SK-N-SH (cell line): Measurements from ENCODE around the gene WFIKKN1. TPM values are rescaled to one million over a fixed set of nuclear protein-coding genes. Genes with fewer than 3 reads are reported as not detected.

Experiments used
- CTCF ChIA-PET: fragments of 300-600, 350-600 bp; formaldehyde crosslinking; extraction: SDS; loops from one replicate; lab custom pipeline; 2021; lab: Yijun Ruan, JAX
- POLR2A ChIA-PET: fragments of 350-600 bp; sonication (Branson Sonifier 250); formaldehyde crosslinking; extraction: SDS; loops from one replicate; lab custom pipeline; 2020; ENCODE audit warnings: antibody characterized with exemption, inconsistent platforms; lab: Yijun Ruan, JAX
- DNase-seq: peaks from one replicate; pipeline ENCODE4 v3.0.0; 2012
- H2AFZ ChIP-seq: fragments of 200-600 bp; sonication (generic); 2 replicates; pipeline ENCODE4 v1.8.1; 2016; ENCODE audit warnings: antibody characterized with exemption, mild to moderate bottlenecking, low read depth
- H3F3A ChIP-seq: fragments of 200-600 bp; sonication (generic); replicated peaks from 2 replicates; pipeline ENCODE3; 2016; ENCODE audit warnings: antibody characterized with exemption, mild to moderate bottlenecking; ENCODE audit not compliant: insufficient read depth
- H3K27ac ChIP-seq, 2 experiments: fragments of 200-500 bp in 1 of 2; fragments of 200-600 bp in 1 of 2; sonication (Bioruptor generic) in 1 of 2; sonication (generic), shearing (Covaris generic) in 1 of 2; 2 replicates each; pipeline versions ENCODE4 v1.5.1 to v1.6.1; 2014 to 2016; ENCODE audit warnings: low read depth in 2 of 2, inconsistent platforms in 1 of 2, low read length in 1 of 2, mild to moderate bottlenecking in 1 of 2, mixed read lengths in 1 of 2
- H3K27me3 ChIP-seq: fragments of 200-600 bp; sonication (generic), shearing (Covaris generic); 2 replicates; pipeline ENCODE4 v1.6.1; 2016; ENCODE audit warnings: mixed run types; ENCODE audit not compliant: insufficient read depth
- H3K36me3 ChIP-seq, 2 experiments: fragments of 200-500 bp in 1 of 2; fragments of 200-600 bp in 1 of 2; sonication (Bioruptor generic) in 1 of 2; sonication (generic) in 1 of 2; replicated peaks in 1 of 2; 2 replicates each; pipeline versions ENCODE3 to v1.5.1; 2014 to 2016; ENCODE audit warnings: low read length in 1 of 2, mild to moderate bottlenecking in 1 of 2; ENCODE audit not compliant: insufficient read depth in 2 of 2, control insufficient read depth in 1 of 2
- H3K4me1 ChIP-seq, 2 experiments: fragments of 200-500 bp in 1 of 2; fragments of 200-600 bp in 1 of 2; sonication (Bioruptor generic) in 1 of 2; sonication (generic), shearing (Covaris generic) in 1 of 2; 2 replicates each; pipeline versions ENCODE4 v1.5.1 to v1.6.1; 2014 to 2016; ENCODE audit warnings: low read depth in 1 of 2, low read length in 1 of 2, mixed run types in 1 of 2; ENCODE audit not compliant: insufficient read depth in 2 of 2, control insufficient read depth in 1 of 2
- H3K4me2 ChIP-seq: fragments of 200-600 bp; sonication (generic), shearing (Covaris generic); 2 replicates; pipeline ENCODE4 v1.6.1; 2017; ENCODE audit warnings: mixed run types
- H3K4me3 ChIP-seq, 2 experiments: fragments of 200-500 bp in 1 of 2; fragments of 200-600 bp in 1 of 2; sonication (Bioruptor generic) in 1 of 2; sonication (generic), shearing (Covaris generic) in 1 of 2; 2 replicates each; pipeline versions ENCODE4 v1.5.1 to v1.8.1; 2014 to 2016; ENCODE audit warnings: low read depth in 2 of 2, inconsistent platforms in 1 of 2, low read length in 1 of 2, mild to moderate bottlenecking in 1 of 2, mixed read lengths in 1 of 2, moderate library complexity in 1 of 2
- H3K79me2 ChIP-seq: fragments of 200-600 bp; sonication (generic); 2 replicates; pipeline ENCODE4 v1.8.1; 2017; ENCODE audit warnings: mild to moderate bottlenecking; ENCODE audit not compliant: insufficient read depth
- H3K9ac ChIP-seq: fragments of 200-600 bp; sonication (generic); 2 replicates; pipeline ENCODE4 v1.6.1; 2017; ENCODE audit warnings: mixed run types
- H3K9me2 ChIP-seq: fragments of 200-600 bp; sonication (generic); 2 replicates; pipeline ENCODE4 v1.6.1; 2017; ENCODE audit warnings: mixed run types
- H3K9me3 ChIP-seq: fragments of 200-600 bp; sonication (generic); 2 replicates; pipeline ENCODE4 v1.6.1; 2017; ENCODE audit warnings: mixed run types, mild to moderate bottlenecking, moderate library complexity
- H4K20me1 ChIP-seq: fragments of 200-600 bp; sonication (generic); 2 replicates; pipeline ENCODE4 v1.6.1; 2017; ENCODE audit warnings: mild to moderate bottlenecking, mixed run types; ENCODE audit not compliant: insufficient read depth
- CHD2 ChIP-seq: fragments of 150-350 bp; IDR thresholded peaks from 2 replicates; pipeline ENCODE4 v1.6.1; 2018; ENCODE audit warnings: low read length; ENCODE audit not compliant: partially characterized antibody
- ELF1 ChIP-seq: IDR thresholded peaks from 2 replicates; pipeline ENCODE4 v1.4.0; 2012
- EP300 ChIP-seq, 2 experiments: IDR thresholded peaks; 2 replicates each; pipeline versions ENCODE4 v1.4.0 to v1.6.1; 2012; ENCODE audit warnings: borderline replicate concordance in 1 of 2, low read depth in 1 of 2, low read length in 1 of 2
- EZH2phosphoT487 ChIP-seq: fragments of 200-600 bp; sonication (generic); IDR thresholded peaks from 2 replicates; pipeline ENCODE4 v1.6.1; 2017; ENCODE audit warnings: low read depth, mixed run types, mild to moderate bottlenecking, antibody characterized with exemption, moderate library complexity, borderline replicate concordance
- GABPA ChIP-seq: IDR thresholded peaks from 2 replicates; pipeline ENCODE4 v1.4.0; 2012; ENCODE audit warnings: low read depth, mild to moderate bottlenecking
- MEF2A ChIP-seq: IDR thresholded peaks from 2 replicates; pipeline ENCODE4 v1.4.0; 2012; ENCODE audit warnings: low read depth, borderline replicate concordance
- NFIC ChIP-seq: IDR thresholded peaks from 2 replicates; pipeline ENCODE4 v1.4.0; 2012; ENCODE audit warnings: borderline replicate concordance
- NRF1 ChIP-seq: IDR thresholded peaks from 2 replicates; pipeline ENCODE4 v1.6.1; 2012; ENCODE audit warnings: low read depth, mild to moderate bottlenecking, low read length
- RAD21 ChIP-seq: IDR thresholded peaks from 2 replicates; pipeline ENCODE4 v1.6.1; 2012; ENCODE audit warnings: mild to moderate bottlenecking, low read length
- RFX5 ChIP-seq: IDR thresholded peaks from 2 replicates; pipeline ENCODE4 v1.6.1; 2012; ENCODE audit warnings: mild to moderate bottlenecking, improper control_type of control experiment, low read length
- RXRA ChIP-seq: IDR thresholded peaks from 2 replicates; pipeline ENCODE4 v1.4.0; 2012; ENCODE audit warnings: low read depth, mild to moderate bottlenecking, borderline replicate concordance
- SMC3 ChIP-seq: IDR thresholded peaks from 2 replicates; pipeline ENCODE4 v1.6.1; 2012; ENCODE audit warnings: low read depth, low read length, improper control_type of control experiment
- TCF12 ChIP-seq: IDR thresholded peaks from 2 replicates; pipeline ENCODE4 v1.4.0; 2012
- TEAD4 ChIP-seq: IDR thresholded peaks from 2 replicates; pipeline ENCODE4 v1.4.0; 2012; ENCODE audit warnings: mild to moderate bottlenecking, borderline replicate concordance; ENCODE audit not compliant: insufficient read depth
- YY1 ChIP-seq: IDR thresholded peaks from 2 replicates; pipeline ENCODE4 v1.4.0; 2012; ENCODE audit warnings: low read depth, mild to moderate bottlenecking
- WGBS: methylation state at CpG from one replicate; pipeline ENCODE4 v1.1.6; 2017; ENCODE audit warnings: low lambda C conversion rate; 5-methylcytosine and 5-hydroxymethylcytosine counted together
- polyA plus RNA-seq, 3 experiments: library from polyadenylated mRNA; depleted of rRNA; stranded (reverse); fragments of >200 nt; gene quantifications; 2 replicates each; pipeline ENCODE4 v1.2.3, GENCODE V29; 2012
- TF ChIP-seq, protein P1 (sequence below): fragments of 150-350 bp; IDR thresholded peaks from 2 replicates; pipeline ENCODE4 v1.6.1; 2017; ENCODE audit warnings: antibody characterized with exemption, low read length, low read depth, borderline replicate concordance
- TF ChIP-seq, protein P2 (sequence below): IDR thresholded peaks from 2 replicates; pipeline ENCODE4; 2012
- TF ChIP-seq, protein P3 (sequence below): IDR thresholded peaks from 2 replicates; pipeline ENCODE4 v1.4.0; 2012; ENCODE audit warnings: low read depth, borderline replicate concordance
- TF ChIP-seq, protein P4 (sequence below): IDR thresholded peaks from 2 replicates; pipeline ENCODE4 v1.6.1; 2012; ENCODE audit warnings: mild to moderate bottlenecking, low read depth, low read length, moderate library complexity
- TF ChIP-seq, protein P5 (sequence below): IDR thresholded peaks from 2 replicates; pipeline ENCODE4 v1.4.0; 2012; ENCODE audit warnings: low read depth, borderline replicate concordance
- TF ChIP-seq, protein P6 (sequence below): fragments of 150-350 bp; IDR thresholded peaks from 2 replicates; pipeline ENCODE4 v1.6.1; 2016; ENCODE audit warnings: mild to moderate bottlenecking, low read depth, low read length
- TF ChIP-seq, protein P7 (sequence below): IDR thresholded peaks from 2 replicates; pipeline ENCODE4 v1.4.0; 2012; ENCODE audit warnings: low read depth

Gene WFIKKN1
- polyA plus RNA-seq, 1 of the 3 experiments (the other 2 are of a cell fraction), result 0.16 TPM

DNA sequence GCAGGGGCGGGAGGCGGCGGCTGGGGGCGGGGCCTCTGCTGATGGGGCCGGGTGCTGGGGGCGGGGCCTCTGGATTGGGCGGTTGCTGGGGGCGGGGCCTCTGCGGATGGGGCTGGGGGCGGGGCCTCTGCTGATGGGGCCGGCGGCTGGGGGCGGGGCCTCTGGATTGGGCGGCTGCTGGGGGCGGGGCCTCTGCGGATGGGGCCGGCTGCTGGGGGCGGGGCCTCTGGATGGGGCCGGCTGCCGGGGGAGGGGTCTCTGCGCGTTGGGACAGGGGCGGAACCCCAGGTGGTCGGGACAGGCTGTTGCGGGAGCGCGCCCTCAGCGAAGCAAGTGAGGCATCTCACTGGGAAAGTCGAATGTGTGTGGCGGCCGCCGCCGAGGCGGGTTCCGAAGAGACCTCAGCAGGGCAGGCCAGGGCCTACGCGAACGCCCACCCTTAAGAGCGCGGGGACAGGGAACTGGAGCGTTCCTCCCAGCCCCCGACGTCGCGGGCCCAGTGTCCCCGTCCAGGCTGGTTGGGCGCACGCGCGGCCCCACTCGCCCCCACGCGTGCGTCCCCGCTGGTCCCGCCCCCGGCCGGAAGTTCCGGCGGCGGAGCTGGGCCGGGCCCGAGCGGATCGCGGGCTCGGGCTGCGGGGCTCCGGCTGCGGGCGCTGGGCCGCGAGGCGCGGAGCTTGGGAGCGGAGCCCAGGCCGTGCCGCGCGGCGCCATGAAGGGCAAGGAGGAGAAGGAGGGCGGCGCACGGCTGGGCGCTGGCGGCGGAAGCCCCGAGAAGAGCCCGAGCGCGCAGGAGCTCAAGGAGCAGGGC is 49.2 kb downstream of the WFIKKN1 start, which contains the start of gene STUB1:
STUB1 (plus strand) TSS at position 597 of the 811 bp plus-strand sequence; CDS start at position 713, 116 bp downstream.
- WGBS, result 2% methylated on average over 20 of the region's 91 CpGs
- DNase-seq, result peak; percentile 96
- TF ChIP-seq TEAD4 (no peak), RXRA (no peak), NFIC (no peak), NRF1 (peak; percentile 75), ELF1 (no peak), RAD21 (no peak), CHD2 (peak; percentile 22), GABPA (peak; percentile 79), MEF2A (no peak), YY1 (no peak), RFX5 (no peak), TCF12 (no peak), SMC3 (no peak), EP300 (IDR thresholded peaks at IDR 0.05; ENCODE audit: borderline replicate concordance in 1 of 2, low read depth in 1 of 2, low read length in 1 of 2) (peak in 1 of 2 experiments; percentile 34; a peak in 1 of 4 replicates), EZH2phosphoT487 (no peak)
- TF ChIP-seq, protein P1, sequence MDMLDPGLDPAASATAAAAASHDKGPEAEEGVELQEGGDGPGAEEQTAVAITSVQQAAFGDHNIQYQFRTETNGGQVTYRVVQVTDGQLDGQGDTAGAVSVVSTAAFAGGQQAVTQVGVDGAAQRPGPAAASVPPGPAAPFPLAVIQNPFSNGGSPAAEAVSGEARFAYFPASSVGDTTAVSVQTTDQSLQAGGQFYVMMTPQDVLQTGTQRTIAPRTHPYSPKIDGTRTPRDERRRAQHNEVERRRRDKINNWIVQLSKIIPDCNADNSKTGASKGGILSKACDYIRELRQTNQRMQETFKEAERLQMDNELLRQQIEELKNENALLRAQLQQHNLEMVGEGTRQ, result no peak
- TF ChIP-seq, protein P2, sequence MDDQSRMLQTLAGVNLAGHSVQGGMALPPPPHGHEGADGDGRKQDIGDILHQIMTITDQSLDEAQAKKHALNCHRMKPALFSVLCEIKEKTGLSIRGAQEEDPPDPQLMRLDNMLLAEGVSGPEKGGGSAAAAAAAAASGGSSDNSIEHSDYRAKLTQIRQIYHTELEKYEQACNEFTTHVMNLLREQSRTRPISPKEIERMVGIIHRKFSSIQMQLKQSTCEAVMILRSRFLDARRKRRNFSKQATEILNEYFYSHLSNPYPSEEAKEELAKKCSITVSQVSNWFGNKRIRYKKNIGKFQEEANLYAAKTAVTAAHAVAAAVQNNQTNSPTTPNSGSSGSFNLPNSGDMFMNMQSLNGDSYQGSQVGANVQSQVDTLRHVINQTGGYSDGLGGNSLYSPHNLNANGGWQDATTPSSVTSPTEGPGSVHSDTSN, result peak; percentile 22; the same call in 1 of the 2 replicates
- TF ChIP-seq, protein P3, sequence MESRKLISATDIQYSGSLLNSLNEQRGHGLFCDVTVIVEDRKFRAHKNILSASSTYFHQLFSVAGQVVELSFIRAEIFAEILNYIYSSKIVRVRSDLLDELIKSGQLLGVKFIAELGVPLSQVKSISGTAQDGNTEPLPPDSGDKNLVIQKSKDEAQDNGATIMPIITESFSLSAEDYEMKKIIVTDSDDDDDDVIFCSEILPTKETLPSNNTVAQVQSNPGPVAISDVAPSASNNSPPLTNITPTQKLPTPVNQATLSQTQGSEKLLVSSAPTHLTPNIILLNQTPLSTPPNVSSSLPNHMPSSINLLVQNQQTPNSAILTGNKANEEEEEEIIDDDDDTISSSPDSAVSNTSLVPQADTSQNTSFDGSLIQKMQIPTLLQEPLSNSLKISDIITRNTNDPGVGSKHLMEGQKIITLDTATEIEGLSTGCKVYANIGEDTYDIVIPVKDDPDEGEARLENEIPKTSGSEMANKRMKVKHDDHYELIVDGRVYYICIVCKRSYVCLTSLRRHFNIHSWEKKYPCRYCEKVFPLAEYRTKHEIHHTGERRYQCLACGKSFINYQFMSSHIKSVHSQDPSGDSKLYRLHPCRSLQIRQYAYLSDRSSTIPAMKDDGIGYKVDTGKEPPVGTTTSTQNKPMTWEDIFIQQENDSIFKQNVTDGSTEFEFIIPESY, result no peak
- TF ChIP-seq, protein P4, sequence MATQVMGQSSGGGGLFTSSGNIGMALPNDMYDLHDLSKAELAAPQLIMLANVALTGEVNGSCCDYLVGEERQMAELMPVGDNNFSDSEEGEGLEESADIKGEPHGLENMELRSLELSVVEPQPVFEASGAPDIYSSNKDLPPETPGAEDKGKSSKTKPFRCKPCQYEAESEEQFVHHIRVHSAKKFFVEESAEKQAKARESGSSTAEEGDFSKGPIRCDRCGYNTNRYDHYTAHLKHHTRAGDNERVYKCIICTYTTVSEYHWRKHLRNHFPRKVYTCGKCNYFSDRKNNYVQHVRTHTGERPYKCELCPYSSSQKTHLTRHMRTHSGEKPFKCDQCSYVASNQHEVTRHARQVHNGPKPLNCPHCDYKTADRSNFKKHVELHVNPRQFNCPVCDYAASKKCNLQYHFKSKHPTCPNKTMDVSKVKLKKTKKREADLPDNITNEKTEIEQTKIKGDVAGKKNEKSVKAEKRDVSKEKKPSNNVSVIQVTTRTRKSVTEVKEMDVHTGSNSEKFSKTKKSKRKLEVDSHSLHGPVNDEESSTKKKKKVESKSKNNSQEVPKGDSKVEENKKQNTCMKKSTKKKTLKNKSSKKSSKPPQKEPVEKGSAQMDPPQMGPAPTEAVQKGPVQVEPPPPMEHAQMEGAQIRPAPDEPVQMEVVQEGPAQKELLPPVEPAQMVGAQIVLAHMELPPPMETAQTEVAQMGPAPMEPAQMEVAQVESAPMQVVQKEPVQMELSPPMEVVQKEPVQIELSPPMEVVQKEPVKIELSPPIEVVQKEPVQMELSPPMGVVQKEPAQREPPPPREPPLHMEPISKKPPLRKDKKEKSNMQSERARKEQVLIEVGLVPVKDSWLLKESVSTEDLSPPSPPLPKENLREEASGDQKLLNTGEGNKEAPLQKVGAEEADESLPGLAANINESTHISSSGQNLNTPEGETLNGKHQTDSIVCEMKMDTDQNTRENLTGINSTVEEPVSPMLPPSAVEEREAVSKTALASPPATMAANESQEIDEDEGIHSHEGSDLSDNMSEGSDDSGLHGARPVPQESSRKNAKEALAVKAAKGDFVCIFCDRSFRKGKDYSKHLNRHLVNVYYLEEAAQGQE, result no peak; the same call in 1 of the 2 replicates
- TF ChIP-seq, protein P5, sequence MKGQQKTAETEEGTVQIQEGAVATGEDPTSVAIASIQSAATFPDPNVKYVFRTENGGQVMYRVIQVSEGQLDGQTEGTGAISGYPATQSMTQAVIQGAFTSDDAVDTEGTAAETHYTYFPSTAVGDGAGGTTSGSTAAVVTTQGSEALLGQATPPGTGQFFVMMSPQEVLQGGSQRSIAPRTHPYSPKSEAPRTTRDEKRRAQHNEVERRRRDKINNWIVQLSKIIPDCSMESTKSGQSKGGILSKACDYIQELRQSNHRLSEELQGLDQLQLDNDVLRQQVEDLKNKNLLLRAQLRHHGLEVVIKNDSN, result no peak
- TF ChIP-seq, protein P6, sequence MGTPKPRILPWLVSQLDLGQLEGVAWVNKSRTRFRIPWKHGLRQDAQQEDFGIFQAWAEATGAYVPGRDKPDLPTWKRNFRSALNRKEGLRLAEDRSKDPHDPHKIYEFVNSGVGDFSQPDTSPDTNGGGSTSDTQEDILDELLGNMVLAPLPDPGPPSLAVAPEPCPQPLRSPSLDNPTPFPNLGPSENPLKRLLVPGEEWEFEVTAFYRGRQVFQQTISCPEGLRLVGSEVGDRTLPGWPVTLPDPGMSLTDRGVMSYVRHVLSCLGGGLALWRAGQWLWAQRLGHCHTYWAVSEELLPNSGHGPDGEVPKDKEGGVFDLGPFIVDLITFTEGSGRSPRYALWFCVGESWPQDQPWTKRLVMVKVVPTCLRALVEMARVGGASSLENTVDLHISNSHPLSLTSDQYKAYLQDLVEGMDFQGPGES, result no peak
- TF ChIP-seq, protein P7, sequence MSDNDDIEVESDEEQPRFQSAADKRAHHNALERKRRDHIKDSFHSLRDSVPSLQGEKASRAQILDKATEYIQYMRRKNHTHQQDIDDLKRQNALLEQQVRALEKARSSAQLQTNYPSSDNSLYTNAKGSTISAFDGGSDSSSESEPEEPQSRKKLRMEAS, result peak; percentile 67

More for the DNA sequence above, 49.2 kb downstream of the WFIKKN1 start, which contains the start of gene STUB1:
- Histone ChIP-seq H3K36me3 (peaks cover 13 to 26% of the 10 kb centered on the region in 2 experiments), H3K9ac (peak within 1 kb of the TSS; percentile 80), H3K9me2 (no peaks in the 10 kb centered on the region), H4K20me1 (peaks cover 23% of the 10 kb centered on the region), H3K4me1 (peaks cover 8 to 49% of the 10 kb centered on the region in 2 experiments; a peak in 2 of 4 replicates), H3K27ac (peak within 1 kb of the TSS; percentile 86 to 98), H3K4me2 (peak within 1 kb of the TSS; percentile 96), H3K79me2 (peaks cover 34% of the 10 kb centered on the region), H3K9me3 (no peaks in the 10 kb centered on the region), H2AFZ (0 out of 2 replicates have a peak within 1 kb of the TSS, but pooled peaks have one; percentile 82), H3F3A (peaks cover 10% of the 10 kb centered on the region), H3K27me3 (no peaks in the 10 kb centered on the region), H3K4me3 (peak within 1 kb of the TSS; percentile 78 to 96)
- ChIA-PET CTCF (interaction anchor here (0.8 to 3.8 kb wide), 9 partner anchors 10 to 91 kb away, joined by 3 to 20 read pairs (median 4); partner anchors contain the start of genes ANTKMT, METRN, RHOT2 and WDR24), POLR2A (interaction anchor here (0.8 to 2.2 kb wide), 12 partner anchors 10 to 44 kb away, joined by 3 to 12 read pairs (median 3); partner anchors contain the start of genes METTL26, RHOT2, WDR24 and WDR90)
